ENCODE results near the gene PLXND1. TPM values are rescaled to one million over a fixed set of nuclear protein-coding genes. Genes with fewer than 3 reads are reported as not detected.

PLXND1 gene
- total RNA-seq, 1 experiment from 2014 or later: 47.3 TPM

Other genes starting within 250 kb of the PLXND1 start
- gene EFCAB12, start 178.0 kb downstream of the PLXND1 start, total RNA-seq (2021; ENCODE audit: unreplicated experiment): 0.42 TPM
- gene MBD4, start 166.7 kb downstream of the PLXND1 start, total RNA-seq (2021; ENCODE audit: unreplicated experiment): 15.7 TPM
- gene IFT122, start 166.5 kb downstream of the PLXND1 start, total RNA-seq (2021; ENCODE audit: unreplicated experiment): 21.4 TPM
- not detected for gene RHO, start 78.0 kb downstream of the PLXND1 start, total RNA-seq (2021; ENCODE audit: unreplicated experiment)
- not detected for gene H1-8, start 63.5 kb downstream of the PLXND1 start, total RNA-seq (2021; ENCODE audit: unreplicated experiment)

All from HCT116 (cell line).